Measurements from ENCODE around the gene APOA5. TPM values are rescaled to one million over a fixed set of nuclear protein-coding genes. Genes with fewer than 3 reads are reported as not detected.
A peak's percentile ranks its signal among the peaks of the same experiment; 100 is the strongest.
"Not testable (repeated sequence)": the region's sequence is repeated elsewhere in the genome, so short reads cannot be mapped to it uniquely, and the experiment has no call there.

The APOA5 gene
- total RNA-seq, 1 donor from 2014 or later: not detected

- Histone ChIP-seq H3K27ac (no peak overlapping the region), H3K4me3 (no peak overlapping the region), H3K4me1 (peaks cover 11% of the 10 kb centered on the region), H3K9me3 (no peaks in the 10 kb centered on the region), H3K36me3 (no peaks in the 10 kb centered on the region), H3K27me3 (no peaks in the 10 kb centered on the region)
- intact Hi-C loops (cut with DNase I): loop anchor here (1.0 kb wide), 1 partner anchor 49 kb away; no protein-coding TSS in a partner anchor
- no peak for TF ChIP-seq POLR2AphosphoS5 (IDR thresholded peaks at IDR 0.05; ENCODE audit: insufficient read depth in 1 of 2, low read depth in 1 of 2)
- no peak for TF ChIP-seq CTCF (IDR thresholded peaks at IDR 0.05)
- no peak for TF ChIP-seq POLR2A (IDR thresholded peaks at IDR 0.05)
- DNase-seq (ENCODE audit: extremely low spot score in 2 of 2): no peak
Observed at GRCh38 chr11:116836632-116836991, 44.9 kb upstream of the APOA5 start.

GRCh38 chr11:116835791-116836631, 44.3 kb upstream of the APOA5 start:
- H3K4me1 ChIP-seq: peaks cover 11% of the 10 kb centered on the region
- peak overlapping the region; percentile 70 for H3K27ac ChIP-seq
- TF ChIP-seq CTCF (IDR thresholded peaks at IDR 0.05) (peak in 2 of 3 experiments; percentile 17 to 63), POLR2A (IDR thresholded peaks at IDR 0.05) (no peak), POLR2AphosphoS5 (IDR thresholded peaks at IDR 0.05; ENCODE audit: insufficient read depth in 1 of 2, low read depth in 1 of 2) (peak in 1 of 2 donors; percentile 64)
- DNase-seq (ENCODE audit: extremely low spot score in 2 of 2): no peak
- intact Hi-C loops (cut with DNase I): loop anchor here (1.0 kb wide), 1 partner anchor 49 kb away; no protein-coding TSS in a partner anchor
- H3K9me3 ChIP-seq: no peaks in the 10 kb centered on the region
- peak overlapping the region; percentile 35 to 38 for H3K4me3 ChIP-seq
- H3K27me3 ChIP-seq: no peaks in the 10 kb centered on the region
- no peaks in the 10 kb centered on the region for H3K36me3 ChIP-seq

- no peak for DNase-seq (ENCODE audit: extremely low spot score in 2 of 2)
- peaks cover 11% of the 10 kb centered on the region for H3K4me1 ChIP-seq
- H3K9me3 ChIP-seq: no peaks in the 10 kb centered on the region
- peak overlapping the region; percentile 70 for H3K27ac ChIP-seq
- intact Hi-C loops (cut with DNase I): no loop called here
- no peaks in the 10 kb centered on the region for H3K36me3 ChIP-seq
- no peaks in the 10 kb centered on the region for H3K27me3 ChIP-seq
- no peak for TF ChIP-seq POLR2A (IDR thresholded peaks at IDR 0.05)
- peak in 1 of 2 donors; percentile 41 for TF ChIP-seq POLR2AphosphoS5 (IDR thresholded peaks at IDR 0.05; ENCODE audit: insufficient read depth in 1 of 2, low read depth in 1 of 2)
- peak overlapping the region; percentile 35 to 38 for H3K4me3 ChIP-seq
Observed at GRCh38 chr11:116835042-116835772, 43.5 kb upstream of the APOA5 start.

- H3K9me3 ChIP-seq; intact Hi-C loops (cut with DNase I); H3K36me3 ChIP-seq; H3K27ac ChIP-seq; H3K27me3 ChIP-seq; DNase-seq (ENCODE audit: extremely low spot score in 2 of 2): not testable (repeated sequence)
- H3K4me1 ChIP-seq: peaks cover 11% of the 10 kb centered on the region
- H3K4me3 ChIP-seq: peak overlapping the region in 1 of 2 donors; percentile 38
Observed at GRCh38 chr11:116834535-116835041, 42.9 kb upstream of the APOA5 start.

- Histone ChIP-seq H3K4me1 (peaks cover 11% of the 10 kb centered on the region), H3K9me3 (no peaks in the 10 kb centered on the region), H3K4me3 (no peak overlapping the region), H3K27me3 (no peaks in the 10 kb centered on the region), H3K36me3 (no peaks in the 10 kb centered on the region), H3K27ac (no peak overlapping the region)
- intact Hi-C loops (cut with DNase I): no loop called here
- TF ChIP-seq CTCF (IDR thresholded peaks at IDR 0.05) (no peak), POLR2AphosphoS5 (IDR thresholded peaks at IDR 0.05; ENCODE audit: insufficient read depth in 1 of 2, low read depth in 1 of 2) (no peak), POLR2A (IDR thresholded peaks at IDR 0.05) (no peak)
- DNase-seq (ENCODE audit: extremely low spot score in 2 of 2): no peak
Observed at GRCh38 chr11:116833816-116834534, 42.3 kb upstream of the APOA5 start.

Data from vagina (tissue), 2 donors.